Endothelial cell of umbilical vein (primary cell): ENCODE data around the gene SEC63. TPM values are rescaled to one million over a fixed set of nuclear protein-coding genes. Genes with fewer than 3 reads are reported as not detected.
A peak's percentile ranks its signal among the peaks of the same experiment; 100 is the strongest.

ENCODE experiments used
- BruUV-seq: library from RNA; stranded (reverse); fragments of 400-500 nt; replicated peaks from 2 replicates; lab custom pipeline; 2021; lab: Mats Ljungman, UMichigan
- CTCF ChIA-PET: fragments of 300-600, 350-600 bp; sonication (Branson Sonifier 250); formaldehyde crosslinking; loops from one replicate; lab custom pipeline; 2021; ENCODE audit warnings: antibody characterized with exemption, inconsistent platforms; lab: Charles Lee
- POLR2A ChIA-PET: fragments of 300-600, 350-600 bp; sonication (Branson Sonifier 250); formaldehyde crosslinking; loops from one replicate; lab custom pipeline; 2021; ENCODE audit warnings: antibody characterized with exemption, inconsistent platforms; lab: Charles Lee
- DNase-seq: peaks from one replicate; pipeline ENCODE4 v3.0.0-alpha.2; 2011; ENCODE audit warnings: low read depth, low spot score
- FAIRE-seq: peaks from 2 replicates; lab custom pipeline; 2011; peaks lifted over from hg19 to GRCh38; lab: Jason Lieb, UNC
- H2AFZ ChIP-seq: 2 replicates; pipeline ENCODE4 v1.6.0; 2012; ENCODE audit warnings: low read depth, low read length, control low read depth, inconsistent platforms
- H3K27ac ChIP-seq: 2 replicates; pipeline ENCODE4 v1.5.1; 2011; ENCODE audit warnings: low read depth, mild to moderate bottlenecking, control low read depth, low read length, moderate library complexity; ENCODE audit not compliant: insufficient read depth
- H3K27me3 ChIP-seq, 2 experiments: 2 replicates each; pipeline versions ENCODE4 v1.6.0 to v1.6.1; 2011; ENCODE audit warnings: low read length in 2 of 2, mixed read lengths in 1 of 2; ENCODE audit not compliant: control insufficient read depth in 2 of 2, insufficient read depth in 2 of 2
- H3K36me3 ChIP-seq, 2 experiments: 2 replicates in 1 of 2; 3 replicates in 1 of 2; pipeline ENCODE4 v1.5.1; 2011; ENCODE audit warnings: low read length in 2 of 2, mild to moderate bottlenecking in 1 of 2, moderate library complexity in 1 of 2; ENCODE audit not compliant: control insufficient read depth in 2 of 2, insufficient read depth in 2 of 2; ENCODE audit errors: extremely low read depth in 1 of 2
- H3K4me1 ChIP-seq: 3 replicates; pipeline ENCODE4 v1.5.1; 2011; ENCODE audit warnings: mild to moderate bottlenecking, low read length; ENCODE audit not compliant: control insufficient read depth, insufficient read depth; ENCODE audit errors: extremely low read depth
- H3K4me2 ChIP-seq: 2 replicates; pipeline ENCODE4 v1.6.1; 2011; ENCODE audit warnings: low read length, control low read depth, mixed read lengths; ENCODE audit not compliant: insufficient read depth
- H3K4me3 ChIP-seq, 3 experiments: fragments of 200-600 bp in 1 of 3; sonication (generic), shearing (Covaris generic) in 1 of 3; replicated peaks in 1 of 3; 2 replicates each; pipeline ENCODE4 v1.5.1; 2011 to 2016; ENCODE audit warnings: control low read depth in 3 of 3, low read length in 3 of 3, mild to moderate bottlenecking in 2 of 3, inconsistent platforms in 1 of 3, low read depth in 1 of 3, moderate library complexity in 1 of 3; ENCODE audit not compliant: insufficient read depth in 1 of 3
- H3K79me2 ChIP-seq: 2 replicates; pipeline ENCODE4 v1.6.0; 2012; ENCODE audit warnings: low read length, inconsistent platforms; ENCODE audit not compliant: control insufficient read depth, insufficient read depth
- H3K9ac ChIP-seq: replicated peaks from 2 replicates; pipeline ENCODE3; 2011; ENCODE audit warnings: low read length, control low read depth; ENCODE audit not compliant: insufficient read depth; ENCODE audit errors: extremely low read depth
- H3K9me1 ChIP-seq: replicated peaks from 3 replicates; pipeline ENCODE4 v1.6.0; 2011; ENCODE audit warnings: mild to moderate bottlenecking, low read length; ENCODE audit not compliant: control insufficient read depth, insufficient read depth; ENCODE audit errors: extremely low read depth
- H3K9me3 ChIP-seq: replicated peaks from 2 replicates; pipeline ENCODE4 v1.5.1; 2012; ENCODE audit warnings: low read length, inconsistent platforms; ENCODE audit not compliant: control insufficient read depth, insufficient read depth
- H4K20me1 ChIP-seq: replicated peaks from 2 replicates; pipeline ENCODE3; 2011; ENCODE audit warnings: mild to moderate bottlenecking, low read length; ENCODE audit not compliant: control insufficient read depth, insufficient read depth; ENCODE audit errors: extremely low read depth
- CTCF ChIP-seq, 2 donors: IDR thresholded peaks; 1 replicate in 1 of 2; 2 replicates in 1 of 2; pipeline ENCODE4 v1.5.1; 2011; ENCODE audit warnings: low read length in 2 of 2, mild to moderate bottlenecking in 2 of 2, moderate library complexity in 2 of 2, control low read depth in 1 of 2, inconsistent platforms in 1 of 2, low read depth in 1 of 2; ENCODE audit not compliant: insufficient read depth in 1 of 2; ENCODE audit errors: extremely low read depth in 1 of 2
- FOS ChIP-seq: IDR thresholded peaks from 2 replicates; pipeline ENCODE4 v1.6.1; 2011; ENCODE audit warnings: mild to moderate bottlenecking, low read length, moderate library complexity, borderline replicate concordance; ENCODE audit not compliant: insufficient read depth
- GATA2 ChIP-seq: IDR thresholded peaks from 2 replicates; pipeline ENCODE4 v1.7.0; 2011; ENCODE audit warnings: low read depth, mild to moderate bottlenecking, moderate library complexity, mixed read lengths, low read length; ENCODE audit not compliant: insufficient read length, insufficient read depth
- POLR2AphosphoS5 ChIP-seq: IDR thresholded peaks from 2 replicates; pipeline ENCODE4 v1.6.1; 2012; ENCODE audit warnings: low read depth, mild to moderate bottlenecking, control low read depth, low read length, moderate library complexity; ENCODE audit not compliant: insufficient read depth
- dilution Hi-C: fragments of 300-500 bp; cut with MboI; formaldehyde crosslinking; loops from one replicate; pipeline ENCODE4 v1.15.0; 2019; ENCODE audit warnings: low sequenced_read_pairs; ENCODE audit not compliant: extremely low pct_ligation_motif_present
- intact Hi-C: fragments of 100-400 bp; cut with micrococcal nuclease; formaldehyde crosslinking; loops from one replicate; pipeline ENCODE4 v1.10.0; 2022
- polyA plus RNA-seq, 4 experiments: library from polyadenylated mRNA; depleted of rRNA in 3 of 4; stranded (reverse) in 3 of 4; unstranded in 1 of 4; fragments of >200 nt; gene quantifications; 2 replicates each; pipeline versions ENCODE4 v1.2.1 to v1.2.3, GENCODE V29; 2011 to 2012; ENCODE audit warnings: missing spikeins in 1 of 4
- total RNA-seq: library from RNA; stranded (reverse); gene quantifications from 2 replicates; pipeline ENCODE4 v1.2.3, GENCODE V29; 2021

The SEC63 gene
- total and polyA plus RNA-seq, 2 donors (not counting 3 experiments of a cell fraction or from before 2014, with no cell fraction given) = 14.8 to 132 TPM

- Histone ChIP-seq H3K27me3 (peaks cover 8 to 12% of the 10 kb centered on the region in 2 experiments), H3K9me3 (no peaks in the 10 kb centered on the region), H3K79me2 (no peaks in the 10 kb centered on the region), H3K4me2 (no peak overlapping the region), H2AFZ (no peak overlapping the region), H4K20me1 (no peaks in the 10 kb centered on the region), H3K9me1 (no peaks in the 10 kb centered on the region), H3K4me1 (no peaks in the 10 kb centered on the region), H3K36me3 (no peaks in the 10 kb centered on the region), H3K27ac (no peak overlapping the region), H3K4me3 (no peak overlapping the region), H3K9ac (no peak overlapping the region)
- intact Hi-C loops (no loop called here), dilution Hi-C loops (no loop called here)
- CTCF ChIA-PET = interaction anchor here (0.6 to 0.9 kb wide), 12 partner anchors 13 to 565 kb away, joined by 3 to 8 read pairs (median 3); no protein-coding TSS in a partner anchor
- peak; percentile 5 to 8 for TF ChIP-seq CTCF (IDR thresholded peaks at IDR 0.05; ENCODE audit: extremely low read depth in 1 of 2, insufficient read depth in 1 of 2, low read depth in 1 of 2, low read length in 2 of 2)
- no peak for TF ChIP-seq POLR2AphosphoS5
- FAIRE-seq = no peak
- POLR2A ChIA-PET = no interaction called here
- DNase-seq = peak; percentile 61
- BruUV-seq = no TSS peak
Observed at GRCh38 chr6:107977283-107977682, 19.3 kb upstream of the SEC63 start.

- no peak for FAIRE-seq
Observed at GRCh38 chr6:107976155-107976783, 18.3 kb upstream of the SEC63 start.

More at GRCh38 chr6:107976155-107976783, 18.3 kb upstream of the SEC63 start:
- Histone ChIP-seq H3K4me2 (no peak overlapping the region), H3K27ac (no peak overlapping the region), H3K9ac (no peak overlapping the region), H3K9me1 (no peaks in the 10 kb centered on the region), H3K36me3 (no peaks in the 10 kb centered on the region), H2AFZ (no peak overlapping the region), H3K9me3 (no peaks in the 10 kb centered on the region), H3K4me3 (no peak overlapping the region), H3K4me1 (no peaks in the 10 kb centered on the region), H4K20me1 (no peaks in the 10 kb centered on the region), H3K79me2 (no peaks in the 10 kb centered on the region), H3K27me3 (peaks cover 8 to 12% of the 10 kb centered on the region in 2 experiments)
- intact Hi-C loops = no loop called here
- DNase-seq = no peak
- dilution Hi-C loops = no loop called here
- ChIA-PET POLR2A (no interaction called here), CTCF (interaction anchor here (0.9 to 1.6 kb wide), 6 partner anchors 10 to 551 kb away, joined by 3 to 10 read pairs (median 4); no protein-coding TSS in a partner anchor)
- TF ChIP-seq GATA2 = no peak
- no peak for TF ChIP-seq FOS
- no TSS peak for BruUV-seq
